HT1080 (cell line): Measurements from ENCODE around the gene CD1E. TPM values are rescaled to one million over a fixed set of nuclear protein-coding genes. Genes with fewer than 3 reads are reported as not detected.
"Not testable (repeated sequence)": the region's sequence is repeated elsewhere in the genome, so short reads cannot be mapped to it uniquely, and the experiment has no call there.

ENCODE experiments used
- DNase-seq: peaks from one replicate; pipeline ENCODE4 v3.0.0-alpha.2; 2015; ENCODE audit warnings: low read depth
- total RNA-seq: library from RNA; depleted of rRNA; stranded (reverse); fragments of >200 nt; shearing (Covaris generic); gene quantifications from 2 replicates; pipeline ENCODE4 v1.2.3, GENCODE V29; 2014; rRNA removed

CD1E gene
- total RNA-seq, 1 experiment from 2014 or later: not detected

- DNase-seq: no peak
These were observed 8.8 kb downstream of the CD1E start for GRCh38 chr1:158362482-158362881.

DNA sequence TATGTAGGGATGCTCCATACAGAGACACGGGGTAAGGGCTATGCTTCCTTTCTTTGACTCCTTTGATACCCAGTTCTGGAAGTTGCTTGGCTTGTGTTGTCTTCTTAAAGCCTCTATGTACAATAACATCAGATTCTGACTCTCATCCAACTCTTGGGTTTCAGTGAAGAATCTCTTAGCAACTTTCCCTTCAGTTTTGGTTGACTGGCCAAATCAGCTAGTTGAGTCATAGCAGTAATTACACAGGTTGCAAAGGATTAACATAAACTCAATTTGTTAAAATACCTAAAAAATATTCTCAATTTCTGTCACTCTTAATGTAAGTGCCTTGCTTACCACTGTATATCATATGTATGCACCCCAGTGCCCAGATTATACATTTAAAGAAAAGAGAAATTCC, 9.2 kb downstream of the CD1E start:
- no peak for DNase-seq

- no peak for DNase-seq
These were observed 13.1 kb downstream of the CD1E start for GRCh38 chr1:158366783-158367182.

GRCh38 chr1:158371188-158371953, 17.7 kb downstream of the CD1E start:
- no peak for DNase-seq

DNA sequence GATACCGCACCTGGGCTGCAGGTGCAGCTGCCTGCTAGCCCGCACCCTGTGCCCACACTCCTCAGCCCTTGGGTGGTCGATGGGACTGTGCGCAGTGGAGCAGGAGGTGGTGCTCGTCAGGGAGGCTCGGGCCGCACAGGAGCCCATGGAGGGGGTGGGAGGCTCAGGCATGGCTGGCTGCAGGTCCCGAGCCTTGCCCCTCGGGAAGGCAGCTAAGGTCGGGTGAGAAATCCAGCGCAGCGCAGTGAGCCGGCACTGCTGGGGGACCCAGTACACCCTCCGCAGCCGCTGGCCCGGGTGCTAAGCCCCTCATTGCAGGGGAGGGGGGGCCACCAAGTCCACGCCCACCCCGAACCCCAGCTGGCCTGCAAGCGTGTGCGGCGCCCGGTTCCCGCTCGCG, 20.4 kb downstream of the CD1E start:
- DNase-seq: not testable (repeated sequence)

- no peak for DNase-seq
These were observed 21.2 kb downstream of the CD1E start for GRCh38 chr1:158374860-158375259.

DNA sequence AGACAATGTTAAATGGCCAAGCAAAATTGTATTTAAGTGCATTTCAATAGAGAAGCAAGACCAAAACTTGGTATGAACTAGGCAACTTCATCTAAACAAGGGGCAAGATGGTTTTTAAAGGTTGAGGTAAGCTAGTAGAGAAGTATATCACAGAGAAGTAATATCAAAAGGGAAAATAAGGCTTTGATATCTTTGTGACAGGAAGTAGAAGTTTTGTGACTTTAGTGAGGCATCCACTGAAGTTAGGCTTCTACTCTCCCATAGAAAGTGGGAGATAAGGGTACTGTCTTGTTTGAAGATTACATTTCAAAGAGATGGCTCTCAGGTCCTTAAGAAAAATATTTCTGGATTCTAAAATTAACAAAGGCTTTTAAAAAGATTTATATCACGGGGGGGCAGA, 36.6 kb downstream of the CD1E start:
- DNase-seq: no peak

- no peak for DNase-seq
These were observed 37.4 kb downstream of the CD1E start for GRCh38 chr1:158391099-158391498.

GRCh38 chr1:158393476-158393875, 39.8 kb downstream of the CD1E start:
- DNase-seq: no peak

GRCh38 chr1:158396646-158397045, 43.0 kb downstream of the CD1E start:
- DNase-seq: no peak

- no peak for DNase-seq
These were observed 45.3 kb downstream of the CD1E start, which contains the start of gene OR10T2 for GRCh38 chr1:158398818-158399514. Gene OR10T2 (minus strand): TSS chr1:158399466. CDS start chr1:158399466, 0 bp downstream.

DNA sequence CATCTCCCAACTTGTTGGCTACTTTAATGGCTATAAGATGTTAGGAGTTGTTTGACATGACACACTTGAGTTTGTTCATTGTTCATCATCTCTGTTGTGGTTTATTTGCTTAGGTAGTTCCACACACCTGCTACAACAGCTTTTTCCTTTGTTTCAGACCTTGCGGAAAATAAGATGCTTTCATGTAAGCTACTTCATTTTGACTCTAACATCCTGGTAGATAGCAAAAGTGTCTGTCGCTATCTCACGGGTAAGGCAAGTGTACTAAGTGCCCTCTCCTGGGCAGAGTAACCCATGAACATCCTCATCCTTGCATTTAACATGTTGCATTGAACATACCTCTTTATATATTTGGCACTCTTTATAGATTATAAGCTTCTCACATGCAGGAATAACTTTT, 47.2 kb downstream of the CD1E start:
- no peak for DNase-seq

DNA sequence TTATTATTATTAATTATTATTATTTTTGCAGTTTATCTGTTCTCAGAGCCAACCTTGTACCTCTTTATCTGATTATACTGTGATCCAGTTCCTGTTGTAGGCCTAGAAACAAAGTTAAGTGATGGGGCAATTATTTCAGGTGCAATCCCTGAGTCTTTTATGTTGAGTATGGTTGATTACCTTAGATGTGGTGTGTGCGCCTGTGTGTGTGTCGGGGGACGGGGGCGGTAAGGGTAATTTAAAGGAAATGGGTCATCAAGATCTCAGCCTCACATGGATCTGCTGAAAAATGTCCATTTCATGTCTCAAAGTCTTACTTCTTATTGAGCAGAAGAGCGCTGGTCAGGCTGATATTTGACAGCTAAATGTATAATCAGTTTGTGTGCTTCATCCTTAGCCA, 53.4 kb downstream of the CD1E start:
- no peak for DNase-seq

Other genes starting within 250 kb of the CD1E start
- gene CD1D, start 173.0 kb upstream of the CD1E start, total RNA-seq: 0.69 and 0.73 TPM in 2 replicates
- not detected in 2 replicates for gene CD1A, start 99.5 kb upstream of the CD1E start, total RNA-seq
- gene CD1C, start 64.0 kb upstream of the CD1E start, total RNA-seq: not detected in 2 replicates
- gene CD1B, start 22.4 kb upstream of the CD1E start, total RNA-seq: not detected in 2 replicates
- not detected in 2 replicates for gene OR10T2, start 45.6 kb downstream of the CD1E start, total RNA-seq
- not detected in 2 replicates for gene OR10K2, start 72.3 kb downstream of the CD1E start, total RNA-seq
- gene OR10K1, start 107.9 kb downstream of the CD1E start, total RNA-seq: not detected in 2 replicates
- gene OR10R2, start 118.3 kb downstream of the CD1E start, total RNA-seq: not detected in 2 replicates
- not detected in 2 replicates for gene OR6Y1, start 200.5 kb downstream of the CD1E start, total RNA-seq
- gene OR6P1, start 216.7 kb downstream of the CD1E start, total RNA-seq: not detected in 2 replicates
- not detected in 2 replicates for gene OR10X1, start 226.0 kb downstream of the CD1E start, total RNA-seq